NT2/D1 (cell line): ENCODE data around the gene MS4A2.

Experiments used
- YY1 ChIP-seq: IDR thresholded peaks from 2 replicates; pipeline ENCODE4 v1.6.1; 2011; ENCODE audit not compliant: insufficient read length, insufficient read depth
- ZNF274 ChIP-seq: IDR thresholded peaks from 2 replicates; pipeline ENCODE4 v1.6.1; 2011; ENCODE audit warnings: mild to moderate bottlenecking, low read depth, low read length

DNA sequence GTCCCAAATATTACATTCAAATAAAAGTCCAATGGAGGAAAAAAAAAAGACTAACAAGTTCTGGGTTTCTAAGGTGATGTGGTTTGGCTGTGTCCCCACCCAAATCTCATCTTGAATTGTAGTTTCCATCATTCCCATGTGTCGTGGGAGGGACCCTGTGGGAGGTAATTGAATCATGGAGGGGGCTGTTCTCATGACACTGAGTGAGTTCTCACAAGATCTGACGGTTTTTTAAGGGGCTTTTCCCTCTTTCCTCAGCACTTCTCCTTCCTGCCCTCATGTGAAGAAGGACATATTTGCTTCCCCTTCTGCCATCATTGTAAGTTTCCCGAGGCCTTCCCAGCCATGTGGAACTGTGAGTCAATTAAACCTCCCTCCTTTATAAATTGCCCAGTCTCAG, 7.9 kb upstream of the MS4A2 start:
- TF ChIP-seq ZNF274, result no peak
- TF ChIP-seq YY1, result no peak
